Psoas muscle (tissue), 8 donors: Measurements from ENCODE around the gene LRBA. TPM values are rescaled to one million over a fixed set of nuclear protein-coding genes. Genes with fewer than 3 reads are reported as not detected.
"Not testable (repeated sequence)": the region's sequence is repeated elsewhere in the genome, so short reads cannot be mapped to it uniquely, and the experiment has no call there.

Source experiments
- ATAC-seq, 4 donors: fragments of 200-7000 bp; cut with Tn5 transposase; one replicate each; pipeline ENCODE4 v1.9.1; 2020; ENCODE audit warnings: moderate library complexity in 3 of 4, mild to moderate bottlenecking in 2 of 4
- DNase-seq, 2 donors: peaks; one replicate each; pipeline ENCODE4 v3.0.0-alpha.2; 2020
- H3K27ac ChIP-seq: fragments of 200-600 bp; one replicate; pipeline ENCODE4 v1.8.0; 2022
- H3K27me3 ChIP-seq, 3 donors: fragments of 200-600 bp in 1 of 3; one replicate each; pipeline versions ENCODE4 v1.6.1 to v1.8.0; 2013 to 2022; ENCODE audit warnings: low read length in 2 of 3, mild to moderate bottlenecking in 2 of 3, moderate library complexity in 1 of 3; ENCODE audit not compliant: insufficient read depth in 3 of 3
- H3K36me3 ChIP-seq, 2 donors: fragments of 200-600 bp in 1 of 2; one replicate each; pipeline versions ENCODE4 v1.6.1 to v1.8.0; 2013 to 2022; ENCODE audit warnings: low read depth in 1 of 2, mild to moderate bottlenecking in 1 of 2, moderate library complexity in 1 of 2; ENCODE audit not compliant: insufficient read depth in 1 of 2
- H3K4me1 ChIP-seq: fragments of 200-600 bp; one replicate; pipeline ENCODE4 v1.8.0; 2022
- H3K4me3 ChIP-seq: fragments of 200-600 bp; one replicate; pipeline ENCODE4 v1.8.0; 2022; ENCODE audit warnings: mild to moderate bottlenecking
- H3K9me3 ChIP-seq: fragments of 200-600 bp; one replicate; pipeline ENCODE4 v1.8.0; 2022
- CTCF ChIP-seq: fragments of 200-600 bp; IDR thresholded peaks from one replicate; pipeline ENCODE4 v1.8.0; 2022; ENCODE audit warnings: antibody characterized with exemption
- WGBS, 3 donors: extraction: QIAGEN DNeasy Blood & Tissue Kit; methylation state at CpG; one replicate each; pipeline versions ENCODE4 v1.1.6 to v1.1.7; 2013; 5-methylcytosine and 5-hydroxymethylcytosine counted together
- intact Hi-C, 2 donors: fragments of 100-400 bp; cut with DNase I; formaldehyde crosslinking; loops; one replicate each; pipeline versions ENCODE4 v1.11.0 to v1.14.2; 2022
- long read RNA-seq, 2 donors: library from polyadenylated mRNA; unstranded; transcript quantifications; one replicate each; pipeline ENCODE4 v2.0.0, GENCODE V29; 2021
- polyA plus RNA-seq, 3 donors: library from polyadenylated mRNA; stranded (reverse); fragments of 200-250 nt; gene quantifications; one replicate each; pipeline ENCODE4 v1.2.3, GENCODE V29; 2013
- total RNA-seq, 4 donors: library from RNA; stranded (reverse); fragmentation: NEBNext Ultra II Directional in 2 of 4; extraction: Animal tissue kit (Norgen Biotek cat#: 25700) in 2 of 4; gene quantifications; one replicate each; pipeline versions ENCODE4 v1.2.1 to v1.2.4, GENCODE V29; 2021 to 2023
- donor health status: healthy with polysubstance abuse.
- donor health status: DM: no; HTN: no; CAD: no; lungs with moderate emphysema.
- donor health status: Bipolar disorder and iron deficiency.
- donor health status: healthy.
- donor health status: DM: yes; HTN: yes; CAD: no.
- donor health status: DM: no; HTN: no; CAD: no.
- donor health status: DM: no; HTN: no; CAD: no.
- donor health status: DM: yes; HTN: yes; CAD: no.

The LRBA gene, protein sequence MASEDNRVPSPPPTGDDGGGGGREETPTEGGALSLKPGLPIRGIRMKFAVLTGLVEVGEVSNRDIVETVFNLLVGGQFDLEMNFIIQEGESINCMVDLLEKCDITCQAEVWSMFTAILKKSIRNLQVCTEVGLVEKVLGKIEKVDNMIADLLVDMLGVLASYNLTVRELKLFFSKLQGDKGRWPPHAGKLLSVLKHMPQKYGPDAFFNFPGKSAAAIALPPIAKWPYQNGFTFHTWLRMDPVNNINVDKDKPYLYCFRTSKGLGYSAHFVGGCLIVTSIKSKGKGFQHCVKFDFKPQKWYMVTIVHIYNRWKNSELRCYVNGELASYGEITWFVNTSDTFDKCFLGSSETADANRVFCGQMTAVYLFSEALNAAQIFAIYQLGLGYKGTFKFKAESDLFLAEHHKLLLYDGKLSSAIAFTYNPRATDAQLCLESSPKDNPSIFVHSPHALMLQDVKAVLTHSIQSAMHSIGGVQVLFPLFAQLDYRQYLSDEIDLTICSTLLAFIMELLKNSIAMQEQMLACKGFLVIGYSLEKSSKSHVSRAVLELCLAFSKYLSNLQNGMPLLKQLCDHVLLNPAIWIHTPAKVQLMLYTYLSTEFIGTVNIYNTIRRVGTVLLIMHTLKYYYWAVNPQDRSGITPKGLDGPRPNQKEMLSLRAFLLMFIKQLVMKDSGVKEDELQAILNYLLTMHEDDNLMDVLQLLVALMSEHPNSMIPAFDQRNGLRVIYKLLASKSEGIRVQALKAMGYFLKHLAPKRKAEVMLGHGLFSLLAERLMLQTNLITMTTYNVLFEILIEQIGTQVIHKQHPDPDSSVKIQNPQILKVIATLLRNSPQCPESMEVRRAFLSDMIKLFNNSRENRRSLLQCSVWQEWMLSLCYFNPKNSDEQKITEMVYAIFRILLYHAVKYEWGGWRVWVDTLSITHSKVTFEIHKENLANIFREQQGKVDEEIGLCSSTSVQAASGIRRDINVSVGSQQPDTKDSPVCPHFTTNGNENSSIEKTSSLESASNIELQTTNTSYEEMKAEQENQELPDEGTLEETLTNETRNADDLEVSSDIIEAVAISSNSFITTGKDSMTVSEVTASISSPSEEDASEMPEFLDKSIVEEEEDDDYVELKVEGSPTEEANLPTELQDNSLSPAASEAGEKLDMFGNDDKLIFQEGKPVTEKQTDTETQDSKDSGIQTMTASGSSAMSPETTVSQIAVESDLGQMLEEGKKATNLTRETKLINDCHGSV (N-terminal part only)
- total RNA-seq: 10 to 100 TPM in 1 of 4 donors, 1 to 10 TPM in 3; 6.4 to 10.6 (median 8.8) TPM
- polyA plus RNA-seq: 1 to 10 TPM; 2.9 to 4.2 (median 3.9) TPM
- long read RNA-seq, donor 1, partial matches to known transcripts: 2 of 2 reads
- long read RNA-seq, donor 1, other reads (novel, unspliced or antisense): 0 of 2 reads
- long read RNA-seq, donor 2, partial matches to known transcripts: 0 of 1 reads
- long read RNA-seq, donor 2, other reads (novel, unspliced or antisense): 1 of 1 reads

- intact Hi-C loops: no loop called here
Observed at GRCh38 chr4:151014521-151015458, at the start of gene LRBA. Gene LRBA, minus strand, starts transcription at chr4:151015284. Its CDS starts 642 bp downstream, at chr4:151014642.

GRCh38 chr4:151063143-151063542, 48.1 kb upstream of the LRBA start:
- H3K27ac ChIP-seq, intact Hi-C loops, ATAC-seq, H3K36me3 ChIP-seq, H3K4me3 ChIP-seq, H3K4me1 ChIP-seq, H3K9me3 ChIP-seq, H3K27me3 ChIP-seq, DNase-seq: not testable (repeated sequence)
- WGBS, 3 donors: 91 to 100% (median 96%) methylated on average over 3 of the region's 3 CpGs

More at GRCh38 chr4:151014521-151015458, at the start of gene LRBA:
- Histone ChIP-seq H3K27ac (peak within 1 kb of the TSS; percentile 86), H3K4me1 (peaks cover 26% of the 10 kb centered on the region), H3K4me3 (peak within 1 kb of the TSS; percentile 98), H3K9me3 (no peaks in the 10 kb centered on the region), H3K36me3 (no peaks in the 10 kb centered on the region), H3K27me3 (no peaks in the 10 kb centered on the region)
- ATAC-seq (peak; percentile 75 to 83 (median 76)), DNase-seq (peak; percentile 51 to 72)
- TF ChIP-seq CTCF: no peak
- 0% methylated on average over 35 to 37 of the region's 37 CpGs for WGBS, 3 donors

- no peaks in the 10 kb centered on the region for H3K4me1 ChIP-seq
- H3K9me3 ChIP-seq: no peaks in the 10 kb centered on the region
- no peak overlapping the region for H3K4me3 ChIP-seq
- no peaks in the 10 kb centered on the region for H3K36me3 ChIP-seq
- 50 to 61% (median 58%) methylated on average over 1 of the region's 1 CpG for WGBS, 3 donors
- ATAC-seq (no peak), DNase-seq (no peak)
- no peaks in the 10 kb centered on the region for H3K27me3 ChIP-seq
- H3K27ac ChIP-seq: no peak overlapping the region
- intact Hi-C loops: no loop called here
- no peak for TF ChIP-seq CTCF
Observed at GRCh38 chr4:151055539-151055938, 40.5 kb upstream of the LRBA start.

GRCh38 chr4:151052785-151053184, 37.7 kb upstream of the LRBA start:
- H3K4me3 ChIP-seq: no peak overlapping the region
- WGBS, 3 donors: 90 to 97% (median 92%) methylated on average over 3 of the region's 3 CpGs
- H3K9me3 ChIP-seq: no peaks in the 10 kb centered on the region
- H3K27me3 ChIP-seq: no peaks in the 10 kb centered on the region
- no peak for TF ChIP-seq CTCF
- intact Hi-C loops: no loop called here
- no peaks in the 10 kb centered on the region for H3K36me3 ChIP-seq
- DNase-seq (no peak), ATAC-seq (no peak)
- H3K4me1 ChIP-seq: no peaks in the 10 kb centered on the region
- no peak overlapping the region for H3K27ac ChIP-seq
